ENCODE measurements around the gene BLOC1S1. TPM values are rescaled to one million over a fixed set of nuclear protein-coding genes. Genes with fewer than 3 reads are reported as not detected.
A peak's percentile ranks its signal among the peaks of the same experiment; 100 is the strongest.

The BLOC1S1 gene
- total RNA-seq, 1 donor from 2014 or later: 57.2 TPM

DNA sequence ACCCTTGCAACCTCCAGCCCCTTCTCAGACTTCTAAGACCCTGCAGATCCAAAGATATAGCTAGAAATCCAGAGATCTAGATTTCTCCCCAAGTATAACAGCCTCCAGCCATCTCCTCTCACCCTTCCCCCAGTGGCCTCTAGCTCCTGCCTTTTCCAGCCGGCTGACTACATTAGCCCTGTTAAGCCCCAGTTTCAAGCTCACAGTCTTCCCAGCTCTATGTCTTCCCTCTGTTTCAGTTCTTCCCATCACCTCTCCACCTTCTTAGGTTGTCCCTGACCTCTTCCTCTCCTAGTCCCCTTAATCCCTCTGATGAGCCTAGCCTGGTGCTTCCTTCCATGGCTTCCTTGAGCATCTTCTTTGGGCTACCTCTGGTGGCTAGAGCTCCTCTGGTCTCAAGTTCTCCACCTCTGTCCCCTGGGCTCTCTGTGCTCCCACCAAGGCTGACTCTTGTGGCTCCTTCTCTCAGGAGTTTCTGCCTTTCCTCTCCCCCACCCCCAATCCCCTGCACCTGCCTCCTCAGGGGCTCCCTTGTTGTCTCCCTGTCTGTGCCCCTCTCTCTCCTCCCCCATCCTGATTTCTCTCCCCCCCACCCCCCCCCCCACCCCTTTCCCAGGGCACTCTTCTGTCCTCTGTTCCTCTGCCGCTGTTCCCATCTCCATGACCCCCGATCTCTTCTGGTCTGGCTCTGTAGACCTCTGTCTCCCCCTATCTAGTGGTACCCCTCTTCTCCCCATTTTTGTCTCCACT lies 26.3 kb downstream of the BLOC1S1 start:
- intact Hi-C loops (cut with DNase I): loop anchor here (5.0 kb wide), 3 partner anchors 75 to 300 kb away; partner anchors contain the start of genes ORMDL2, PYM1, RPS26 and SARNP
- Histone ChIP-seq H3K27me3 (no peaks in the 10 kb centered on the region), H3K9me3 (no peaks in the 10 kb centered on the region), H3K4me3 (peak overlapping the region in 1 of 2 donors; percentile 96), H3K36me3 (no peaks in the 10 kb centered on the region), H3K4me1 (peaks cover 16 to 30% of the 10 kb centered on the region in 2 donors), H3K27ac (peak overlapping the region in 1 of 2 donors; percentile 76)
- TF ChIP-seq, protein P1, sequence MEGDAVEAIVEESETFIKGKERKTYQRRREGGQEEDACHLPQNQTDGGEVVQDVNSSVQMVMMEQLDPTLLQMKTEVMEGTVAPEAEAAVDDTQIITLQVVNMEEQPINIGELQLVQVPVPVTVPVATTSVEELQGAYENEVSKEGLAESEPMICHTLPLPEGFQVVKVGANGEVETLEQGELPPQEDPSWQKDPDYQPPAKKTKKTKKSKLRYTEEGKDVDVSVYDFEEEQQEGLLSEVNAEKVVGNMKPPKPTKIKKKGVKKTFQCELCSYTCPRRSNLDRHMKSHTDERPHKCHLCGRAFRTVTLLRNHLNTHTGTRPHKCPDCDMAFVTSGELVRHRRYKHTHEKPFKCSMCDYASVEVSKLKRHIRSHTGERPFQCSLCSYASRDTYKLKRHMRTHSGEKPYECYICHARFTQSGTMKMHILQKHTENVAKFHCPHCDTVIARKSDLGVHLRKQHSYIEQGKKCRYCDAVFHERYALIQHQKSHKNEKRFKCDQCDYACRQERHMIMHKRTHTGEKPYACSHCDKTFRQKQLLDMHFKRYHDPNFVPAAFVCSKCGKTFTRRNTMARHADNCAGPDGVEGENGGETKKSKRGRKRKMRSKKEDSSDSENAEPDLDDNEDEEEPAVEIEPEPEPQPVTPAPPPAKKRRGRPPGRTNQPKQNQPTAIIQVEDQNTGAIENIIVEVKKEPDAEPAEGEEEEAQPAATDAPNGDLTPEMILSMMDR (IDR thresholded peaks at IDR 0.05): no peak
- DNase-seq (ENCODE audit: low spot score in 2 of 2): peak in 1 of 2 donors; percentile 45

DNA sequence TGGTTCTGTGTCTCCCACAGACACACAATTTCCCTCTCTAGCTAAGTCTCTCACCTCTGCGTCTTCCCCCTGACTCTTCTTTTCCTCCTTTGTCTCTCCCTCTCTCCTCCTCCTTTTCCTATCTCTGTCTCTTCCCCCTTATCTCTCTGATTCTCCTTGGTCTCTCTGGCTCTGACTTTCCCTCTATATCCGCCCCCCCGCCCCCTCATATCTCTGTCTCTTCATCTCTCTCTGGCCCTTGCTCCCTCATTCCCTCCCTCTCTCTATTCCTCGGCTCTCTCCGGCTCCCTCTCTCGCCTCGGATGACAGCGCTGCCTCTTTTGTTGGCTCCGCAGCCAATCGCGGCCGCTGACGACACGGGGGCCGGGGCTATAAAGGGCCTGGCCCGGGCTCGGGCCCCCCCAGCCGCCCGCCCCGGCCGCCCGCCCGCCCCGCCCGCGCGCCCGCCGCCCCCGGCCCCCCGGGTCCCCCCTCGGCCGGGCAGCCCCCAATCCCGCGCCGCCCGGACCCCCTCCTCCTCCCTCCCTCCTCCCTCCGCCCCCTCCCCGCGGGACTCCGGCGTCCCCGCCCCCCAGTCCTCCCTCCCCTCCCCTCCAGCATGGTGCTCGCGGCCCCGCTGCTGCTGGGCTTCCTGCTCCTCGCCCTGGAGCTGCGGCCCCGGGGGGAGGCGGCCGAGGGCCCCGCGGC lies 27.0 kb downstream of the BLOC1S1 start, which contains the start of gene GDF11:
Gene GDF11, plus strand, starts transcription at position 404 of the 687 bp plus-strand sequence. Its CDS starts 195 bp downstream, at position 599.
- Histone ChIP-seq H3K4me1 (peaks cover 16 to 25% of the 10 kb centered on the region in 2 donors), H3K27ac (peak within 1 kb of the TSS; percentile 63 to 76), H3K9me3 (no peaks in the 10 kb centered on the region), H3K27me3 (no peaks in the 10 kb centered on the region), H3K4me3 (peak within 1 kb of the TSS; percentile 77 to 96), H3K36me3 (no peaks in the 10 kb centered on the region)
- intact Hi-C loops (cut with DNase I): loop anchor here (5.0 kb wide), 3 partner anchors 74 to 299 kb away; partner anchors contain the start of genes ORMDL2, PYM1, RPS26 and SARNP
- peak in 1 of 2 donors; percentile 91 for DNase-seq (ENCODE audit: low spot score in 2 of 2)
- TF ChIP-seq, protein P1 (IDR thresholded peaks at IDR 0.05): no peak

DNA sequence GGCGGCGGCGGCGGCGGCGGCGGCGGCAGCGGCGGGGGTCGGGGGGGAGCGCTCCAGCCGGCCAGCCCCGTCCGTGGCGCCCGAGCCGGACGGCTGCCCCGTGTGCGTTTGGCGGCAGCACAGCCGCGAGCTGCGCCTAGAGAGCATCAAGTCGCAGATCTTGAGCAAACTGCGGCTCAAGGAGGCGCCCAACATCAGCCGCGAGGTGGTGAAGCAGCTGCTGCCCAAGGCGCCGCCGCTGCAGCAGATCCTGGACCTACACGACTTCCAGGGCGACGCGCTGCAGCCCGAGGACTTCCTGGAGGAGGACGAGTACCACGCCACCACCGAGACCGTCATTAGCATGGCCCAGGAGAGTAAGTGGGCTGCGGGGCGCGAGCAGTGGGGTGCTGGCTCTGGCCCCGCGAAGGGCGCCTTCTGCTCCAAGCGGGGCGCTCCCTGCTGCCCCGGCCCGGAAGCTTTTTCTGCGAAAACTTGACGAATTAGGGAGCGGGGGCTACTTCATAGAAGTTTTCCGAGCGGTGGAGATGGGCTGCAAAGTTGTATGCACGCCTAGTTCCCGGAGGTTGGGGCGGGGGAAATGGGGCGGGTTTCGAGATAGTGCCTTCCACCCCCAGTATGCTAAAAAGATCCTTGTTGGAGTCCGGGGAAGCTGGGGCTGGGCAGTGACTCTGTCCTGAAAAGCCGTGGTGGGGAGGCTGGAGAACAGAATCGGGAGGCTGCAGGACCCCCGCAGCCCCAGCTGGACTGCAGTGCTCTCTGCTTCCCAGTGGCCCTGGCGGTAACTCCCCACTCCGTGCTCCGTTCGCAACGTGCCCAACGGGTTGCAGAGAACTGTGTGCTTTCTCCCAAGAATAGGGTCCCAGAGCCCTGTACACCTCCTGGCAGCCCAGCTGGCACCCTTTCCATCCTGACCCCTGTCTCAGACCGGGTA lies 27.8 kb downstream of the BLOC1S1 start:
- Histone ChIP-seq H3K36me3 (no peaks in the 10 kb centered on the region), H3K9me3 (no peaks in the 10 kb centered on the region), H3K27me3 (no peaks in the 10 kb centered on the region), H3K27ac (peak overlapping the region; percentile 63 to 76), H3K4me1 (peaks cover 13 to 21% of the 10 kb centered on the region in 2 donors), H3K4me3 (peak overlapping the region; percentile 77 to 96)
- intact Hi-C loops (cut with DNase I): loop anchor here (5.0 kb wide), 3 partner anchors 74 to 299 kb away; partner anchors contain the start of genes ORMDL2, PYM1, RPS26 and SARNP
- TF ChIP-seq, protein P1 (IDR thresholded peaks at IDR 0.05): peak in 1 of 3 experiments; percentile 26
- DNase-seq (ENCODE audit: low spot score in 2 of 2): peak in 1 of 2 donors; percentile 75

DNA sequence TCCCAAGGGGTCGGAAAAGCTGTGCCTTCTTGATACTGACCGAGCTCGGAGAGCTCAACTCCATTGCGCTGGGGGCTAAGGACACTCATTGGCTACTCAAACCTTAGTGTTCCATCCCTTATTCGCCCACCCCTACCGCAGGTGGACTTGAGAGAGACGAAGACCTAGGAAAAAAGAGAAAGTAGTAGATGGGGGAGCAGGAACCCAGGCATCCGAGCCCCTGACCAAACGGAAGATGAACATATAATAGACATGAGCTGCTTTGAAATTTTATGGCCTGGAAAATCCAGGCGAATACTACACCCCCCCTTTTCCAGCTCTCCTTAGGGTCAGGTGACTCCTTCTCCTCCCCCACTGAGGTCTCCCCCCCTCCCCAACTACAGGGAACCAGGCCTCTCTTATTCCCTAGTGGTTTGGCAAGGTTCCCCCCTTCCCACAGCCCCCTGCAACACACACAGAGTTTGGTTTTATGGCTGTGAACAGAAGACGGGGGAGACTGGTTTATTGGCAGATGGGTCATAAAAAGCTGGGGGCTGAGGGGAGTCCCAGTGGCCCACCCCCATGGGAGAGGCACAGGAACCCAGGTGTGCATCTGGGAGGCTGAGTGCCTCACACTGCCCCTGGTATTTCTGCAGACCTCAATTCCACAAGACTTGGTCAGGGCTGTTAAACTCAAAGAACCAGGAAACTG lies 28.6 kb downstream of the BLOC1S1 start:
- no peak for DNase-seq (ENCODE audit: low spot score in 2 of 2)
- Histone ChIP-seq H3K4me3 (peak overlapping the region; percentile 77 to 96), H3K4me1 (peaks cover 13 to 21% of the 10 kb centered on the region in 2 donors), H3K9me3 (no peaks in the 10 kb centered on the region), H3K27ac (peak overlapping the region; percentile 51 to 63), H3K27me3 (no peaks in the 10 kb centered on the region), H3K36me3 (no peaks in the 10 kb centered on the region)
- TF ChIP-seq, protein P1 (IDR thresholded peaks at IDR 0.05): no peak
- intact Hi-C loops (cut with DNase I): loop anchor here (5.0 kb wide), 3 partner anchors 73 to 298 kb away; partner anchors contain the start of genes ORMDL2, PYM1, RPS26 and SARNP
